ENCODE data around the gene HTR7.

The HTR7 gene

GRCh38 chr10:90722832-90723231 lies 135.0 kb downstream of the HTR7 start:
- H3K9ac ChIP-seq = no peak overlapping the region
- peak overlapping the region; percentile 62; the same call in 1 of the 2 replicates for H3K4me2 ChIP-seq
- no peaks in the 10 kb centered on the region for H4K20me1 ChIP-seq
- no peaks in the 10 kb centered on the region for H3K9me3 ChIP-seq
- no peaks in the 10 kb centered on the region for H3K27me3 ChIP-seq
- H3K36me3 ChIP-seq = no peaks in the 10 kb centered on the region
- 0 out of 2 replicates have a peak overlapping the region, but pooled peaks have one; percentile 19 for H3K27ac ChIP-seq
- peaks cover 29% of the 10 kb centered on the region for H3K4me1 ChIP-seq
- no peak overlapping the region for H3K4me3 ChIP-seq
- TF ChIP-seq Cebpa-rat (IDR thresholded peaks at IDR 0.05) = peak; percentile 55; the same call in 1 of the 2 replicates

- H3K4me1 ChIP-seq = peaks cover 15% of the 10 kb centered on the region
- H3K9me3 ChIP-seq = 0 out of 2 replicates have a peak, but pooled peaks cover 5% of the 10 kb centered on the region
- H3K27ac ChIP-seq = no peak overlapping the region
- H3K27me3 ChIP-seq = no peaks in the 10 kb centered on the region
- H3K9ac ChIP-seq = no peak overlapping the region
- no peaks in the 10 kb centered on the region for H3K36me3 ChIP-seq
- no peak overlapping the region for H3K4me2 ChIP-seq
- no peak for TF ChIP-seq Cebpa-rat (IDR thresholded peaks at IDR 0.05)
- H3K4me3 ChIP-seq = no peak overlapping the region
- no peaks in the 10 kb centered on the region for H4K20me1 ChIP-seq
Observed at GRCh38 chr10:90718182-90718581, 139.7 kb downstream of the HTR7 start.

GRCh38 chr10:90712529-90712928 lies 145.3 kb downstream of the HTR7 start:
- 0 out of 2 replicates have a peak, but pooled peaks cover 5% of the 10 kb centered on the region for H3K9me3 ChIP-seq
- H3K9ac ChIP-seq = no peak overlapping the region
- H3K4me1 ChIP-seq = no peaks in the 10 kb centered on the region
- no peak overlapping the region for H3K27ac ChIP-seq
- no peak overlapping the region for H3K4me3 ChIP-seq
- H4K20me1 ChIP-seq = no peaks in the 10 kb centered on the region
- no peak overlapping the region for H3K4me2 ChIP-seq
- no peaks in the 10 kb centered on the region for H3K36me3 ChIP-seq
- TF ChIP-seq Cebpa-rat (IDR thresholded peaks at IDR 0.05) = no peak
- H3K27me3 ChIP-seq = no peaks in the 10 kb centered on the region

DNA sequence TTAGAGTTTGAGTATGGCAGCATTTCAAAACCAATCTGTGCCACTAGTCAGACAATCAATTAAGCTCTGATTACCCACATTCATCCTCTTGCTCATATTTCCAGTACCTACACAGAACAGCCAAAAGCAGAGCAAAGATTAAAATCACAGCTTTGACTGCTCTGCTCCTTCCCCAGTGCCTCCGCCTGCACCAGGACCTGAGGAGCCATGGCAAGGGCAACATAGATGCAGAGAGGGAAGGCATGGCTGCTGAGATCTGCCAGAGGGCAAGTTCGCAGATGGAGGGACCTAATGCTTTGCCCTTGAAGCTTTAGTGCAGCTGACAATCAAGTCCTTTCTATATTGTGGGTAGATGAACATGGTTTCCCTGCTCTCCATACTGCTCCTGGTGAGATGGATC lies 148.1 kb downstream of the HTR7 start:
- no peak for TF ChIP-seq Cebpa-rat (IDR thresholded peaks at IDR 0.05)
- no peak overlapping the region for H3K4me3 ChIP-seq
- no peak overlapping the region for H3K4me2 ChIP-seq
- H3K27me3 ChIP-seq = no peaks in the 10 kb centered on the region
- no peaks in the 10 kb centered on the region for H3K9me3 ChIP-seq
- no peaks in the 10 kb centered on the region for H4K20me1 ChIP-seq
- no peaks in the 10 kb centered on the region for H3K4me1 ChIP-seq
- H3K27ac ChIP-seq = no peak overlapping the region
- no peak overlapping the region for H3K9ac ChIP-seq
- H3K36me3 ChIP-seq = no peaks in the 10 kb centered on the region

GRCh38 chr10:90707657-90708056 lies 150.2 kb downstream of the HTR7 start:
- no peaks in the 10 kb centered on the region for H4K20me1 ChIP-seq
- no peak overlapping the region for H3K9ac ChIP-seq
- no peaks in the 10 kb centered on the region for H3K36me3 ChIP-seq
- H3K4me1 ChIP-seq = no peaks in the 10 kb centered on the region
- H3K4me2 ChIP-seq = no peak overlapping the region
- no peak overlapping the region for H3K4me3 ChIP-seq
- H3K27ac ChIP-seq = no peak overlapping the region
- H3K9me3 ChIP-seq = no peaks in the 10 kb centered on the region
- no peaks in the 10 kb centered on the region for H3K27me3 ChIP-seq
- TF ChIP-seq Cebpa-rat (IDR thresholded peaks at IDR 0.05) = no peak

- TF ChIP-seq Cebpa-rat (IDR thresholded peaks at IDR 0.05) = no peak
- Histone ChIP-seq H3K9ac (no peak overlapping the region), H4K20me1 (no peaks in the 10 kb centered on the region), H3K27me3 (no peaks in the 10 kb centered on the region), H3K36me3 (no peaks in the 10 kb centered on the region), H3K27ac (no peak overlapping the region), H3K4me1 (no peaks in the 10 kb centered on the region), H3K4me2 (no peak overlapping the region), H3K4me3 (no peak overlapping the region), H3K9me3 (peaks cover 4% of the 10 kb centered on the region; the same call in 1 of the 2 replicates)
Observed at GRCh38 chr10:90701428-90701827, 156.4 kb downstream of the HTR7 start.

- Histone ChIP-seq H3K4me2 (no peak overlapping the region), H3K27me3 (no peaks in the 10 kb centered on the region), H3K4me1 (no peaks in the 10 kb centered on the region), H3K4me3 (no peak overlapping the region), H3K36me3 (no peaks in the 10 kb centered on the region), H3K9me3 (peaks cover 4% of the 10 kb centered on the region; the same call in 1 of the 2 replicates), H3K27ac (no peak overlapping the region), H3K9ac (no peak overlapping the region), H4K20me1 (no peaks in the 10 kb centered on the region)
- no peak for TF ChIP-seq Cebpa-rat (IDR thresholded peaks at IDR 0.05)
Observed at GRCh38 chr10:90695915-90696676, 161.7 kb downstream of the HTR7 start.

All from BLaER1 (cell line).